Adrenal gland (tissue), 12 donors: ENCODE measurements around the gene AVL9. TPM values are rescaled to one million over a fixed set of nuclear protein-coding genes. Genes with fewer than 3 reads are reported as not detected.

Experiments
- DNase-seq, 7 donors: peaks; one replicate each; pipeline ENCODE4 v3.0.0-alpha.2; 2019 to 2020
- H3K27ac ChIP-seq, 5 donors: fragments of 200-600 bp; sonication (generic) in 4 of 5; 1 replicate in 3 of 5; 2 replicates in 2 of 5; pipeline versions ENCODE4 v1.5.1 to v1.8.0; 2016 to 2020; ENCODE audit warnings: mild to moderate bottlenecking in 1 of 5
- H3K27me3 ChIP-seq: fragments of 200-600 bp; 2 replicates; pipeline ENCODE4 v1.8.0; 2021
- H3K36me3 ChIP-seq, 2 donors: fragments of 200-600 bp; replicated peaks in 1 of 2; 1 replicate in 1 of 2; 2 replicates in 1 of 2; pipeline versions ENCODE4 v1.5.1 to v1.8.0; 2018 to 2022
- H3K4me1 ChIP-seq, 2 donors: fragments of 200-600 bp; replicated peaks in 1 of 2; 1 replicate in 1 of 2; 2 replicates in 1 of 2; pipeline versions ENCODE4 v1.5.1 to v1.8.0; 2018 to 2021
- H3K4me3 ChIP-seq, 4 donors: fragments of 200-600 bp; sonication (generic) in 3 of 4; one replicate each; pipeline ENCODE4 v1.5.1; 2016 to 2018
- H3K9me3 ChIP-seq, 3 donors: fragments of 200-600 bp; sonication (generic) in 1 of 3; replicated peaks in 1 of 3; 1 replicate in 2 of 3; 2 replicates in 1 of 3; pipeline versions ENCODE4 v1.5.1 to v1.8.0; 2016 to 2021
- POLR2A ChIP-seq, 2 donors: fragments of 450-650 bp; IDR thresholded peaks; one replicate each; pipeline ENCODE4 v1.6.1; 2017; ENCODE audit warnings: antibody characterized with exemption in 2 of 2, mild to moderate bottlenecking in 2 of 2, moderate library complexity in 1 of 2
- WGBS, 4 donors: extraction: QIAGEN DNeasy Blood & Tissue Kit in 2 of 4; methylation state at CpG; one replicate each; pipeline versions ENCODE4 v1.1.5 to v1.1.7; 2013 to 2017; 5-methylcytosine and 5-hydroxymethylcytosine counted together
- intact Hi-C, 2 donors: fragments of 100-400 bp; cut with DNase I; formaldehyde crosslinking; loops; one replicate each; pipeline versions ENCODE4 v1.14.1 to v1.15.0; 2022 to 2023
- polyA plus RNA-seq, 3 donors: library from polyadenylated mRNA; stranded (reverse); fragments of 200-250 nt in 2 of 3; fragments of 350-450 nt in 1 of 3; fragmentation: Illumina TruSeq in 1 of 3; extraction: RNeasy Lipid Tissue Mini Kit (QIAGEN cat#74804) in 1 of 3; gene quantifications; one replicate each; pipeline ENCODE4 v1.2.3, GENCODE V29; 2013 to 2014
- total RNA-seq, 9 donors: library from RNA; depleted of rRNA in 4 of 9; stranded (reverse); fragments of >200 nt in 4 of 9; fragments of 120-200 nt in 1 of 9; fragmentation: NEBNext Ultra II Directional in 1 of 9; extraction: Animal tissue kit (Norgen Biotek cat#: 25700) in 1 of 9; gene quantifications; one replicate each; pipeline versions ENCODE4 v1.1.0 to v1.2.4, GENCODE V29; 2013 to 2023
- TF ChIP-seq, protein P1 (sequence below), 6 experiments: fragments of 450-650 bp in 4 of 6; fragments of 200-600 bp in 2 of 6; sonication (generic) in 1 of 6; IDR thresholded peaks; 1 replicate in 5 of 6; 2 replicates in 1 of 6; pipeline versions ENCODE4 v1.5.1 to v1.8.0; 2016 to 2021; ENCODE audit warnings: antibody characterized with exemption in 6 of 6, mild to moderate bottlenecking in 2 of 6, moderate library complexity in 1 of 6
- donor health status: healthy with polysubstance abuse.
- donor health status: Bipolar disorder and iron deficiency.
- donor health status: DM: yes; HTN: yes; CAD: no.
- donor health status: DM: no; HTN: no; CAD: no.
- donor health status: DM: no; HTN: no; CAD: no.
- donor health status: DM: yes; HTN: yes; CAD: no.

AVL9 gene
- total and polyA plus RNA-seq, 12 donors, result 8.6 to 53.9 (median 22.7) TPM

DNA sequence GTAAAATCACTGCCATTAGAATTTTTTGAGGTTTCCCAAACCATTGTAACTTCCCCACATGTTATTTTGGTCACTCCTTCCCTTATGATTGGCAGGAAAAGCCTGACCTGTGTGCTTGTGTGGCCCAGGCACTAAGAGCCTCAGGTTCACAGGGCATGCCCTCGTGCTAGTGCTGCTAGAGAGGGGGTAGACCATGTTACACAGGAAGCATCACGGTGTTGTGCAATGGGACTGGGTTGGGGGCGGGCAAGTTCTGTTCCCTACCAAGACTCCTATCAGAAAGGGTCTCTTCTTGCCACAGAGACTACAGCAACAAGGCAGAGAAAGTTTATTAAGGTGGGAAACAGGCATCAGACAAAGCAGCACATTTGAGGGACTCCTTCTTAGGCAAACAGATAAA lies 37.3 kb upstream of the AVL9 start:
- intact Hi-C loops, result no loop called here
- TF ChIP-seq, protein P1, sequence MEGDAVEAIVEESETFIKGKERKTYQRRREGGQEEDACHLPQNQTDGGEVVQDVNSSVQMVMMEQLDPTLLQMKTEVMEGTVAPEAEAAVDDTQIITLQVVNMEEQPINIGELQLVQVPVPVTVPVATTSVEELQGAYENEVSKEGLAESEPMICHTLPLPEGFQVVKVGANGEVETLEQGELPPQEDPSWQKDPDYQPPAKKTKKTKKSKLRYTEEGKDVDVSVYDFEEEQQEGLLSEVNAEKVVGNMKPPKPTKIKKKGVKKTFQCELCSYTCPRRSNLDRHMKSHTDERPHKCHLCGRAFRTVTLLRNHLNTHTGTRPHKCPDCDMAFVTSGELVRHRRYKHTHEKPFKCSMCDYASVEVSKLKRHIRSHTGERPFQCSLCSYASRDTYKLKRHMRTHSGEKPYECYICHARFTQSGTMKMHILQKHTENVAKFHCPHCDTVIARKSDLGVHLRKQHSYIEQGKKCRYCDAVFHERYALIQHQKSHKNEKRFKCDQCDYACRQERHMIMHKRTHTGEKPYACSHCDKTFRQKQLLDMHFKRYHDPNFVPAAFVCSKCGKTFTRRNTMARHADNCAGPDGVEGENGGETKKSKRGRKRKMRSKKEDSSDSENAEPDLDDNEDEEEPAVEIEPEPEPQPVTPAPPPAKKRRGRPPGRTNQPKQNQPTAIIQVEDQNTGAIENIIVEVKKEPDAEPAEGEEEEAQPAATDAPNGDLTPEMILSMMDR (IDR thresholded peaks at IDR 0.05), result no peak
- TF ChIP-seq POLR2A (IDR thresholded peaks at IDR 0.05), result no peak
- WGBS, 4 donors, result 46 to 77% (median 61%) methylated on average over 3 of the region's 3 CpGs
- no peak for DNase-seq
- Histone ChIP-seq H3K9me3 (no peaks in the 10 kb centered on the region), H3K27me3 (no peaks in the 10 kb centered on the region), H3K36me3 (no peaks in the 10 kb centered on the region), H3K4me1 (no peaks in the 10 kb centered on the region), H3K27ac (no peak overlapping the region), H3K4me3 (no peak overlapping the region)

DNA sequence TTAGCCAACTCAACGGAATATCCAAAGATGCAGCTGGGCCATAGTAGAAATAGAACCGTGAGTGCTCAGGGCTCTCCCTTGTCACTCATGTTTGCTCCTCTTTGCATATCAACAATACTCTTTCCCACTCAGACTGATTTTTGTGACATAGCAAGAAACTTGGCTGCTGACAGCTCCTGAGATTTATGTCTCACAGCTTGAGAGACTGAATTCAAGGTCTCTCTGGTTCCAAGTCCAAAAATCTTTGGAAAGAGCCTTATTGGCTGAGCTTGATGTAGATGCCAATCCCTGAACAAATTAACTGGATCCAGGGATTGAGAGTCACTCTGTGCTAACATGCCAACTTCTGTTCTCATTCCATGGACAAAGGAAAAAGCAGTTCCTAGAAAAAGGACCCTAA lies 35.5 kb upstream of the AVL9 start:
- TF ChIP-seq, protein P1 (IDR thresholded peaks at IDR 0.05), result no peak
- no peak for TF ChIP-seq POLR2A (IDR thresholded peaks at IDR 0.05)
- 42 to 88% (median 63%) methylated on average over 2 of the region's 2 CpGs for WGBS, 4 donors
- Histone ChIP-seq H3K9me3 (no peaks in the 10 kb centered on the region), H3K4me1 (no peaks in the 10 kb centered on the region), H3K27ac (no peak overlapping the region), H3K27me3 (no peaks in the 10 kb centered on the region), H3K4me3 (no peak overlapping the region), H3K36me3 (no peaks in the 10 kb centered on the region)
- intact Hi-C loops, result no loop called here
- no peak for DNase-seq

DNA sequence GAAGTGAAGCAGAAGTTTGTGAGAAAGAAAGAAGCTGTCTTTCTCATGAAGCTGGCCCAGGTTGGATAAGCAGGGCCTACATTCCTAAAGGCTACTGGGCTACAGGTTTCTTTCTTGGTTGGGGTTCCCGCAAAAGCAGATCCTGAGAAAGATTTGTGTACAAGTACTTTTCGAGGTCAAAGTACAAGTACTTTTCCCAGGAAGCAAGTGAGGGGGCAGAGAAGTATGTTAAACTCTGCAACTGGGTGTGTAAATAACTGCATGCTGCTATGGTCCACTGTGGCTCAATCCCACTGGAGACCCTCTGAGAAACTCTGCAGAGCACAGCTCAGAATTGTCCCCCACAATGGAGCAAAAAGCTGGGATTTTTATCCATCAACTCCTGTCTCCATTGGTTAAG lies 33.8 kb upstream of the AVL9 start:
- no peak overlapping the region for H3K4me3 ChIP-seq
- H3K36me3 ChIP-seq, result no peaks in the 10 kb centered on the region
- no peaks in the 10 kb centered on the region for H3K27me3 ChIP-seq
- TF ChIP-seq, protein P1 (IDR thresholded peaks at IDR 0.05), result no peak
- no peak for TF ChIP-seq POLR2A (IDR thresholded peaks at IDR 0.05)
- no peaks in the 10 kb centered on the region for H3K4me1 ChIP-seq
- H3K27ac ChIP-seq, result no peak overlapping the region
- intact Hi-C loops, result no loop called here
- no peaks in the 10 kb centered on the region for H3K9me3 ChIP-seq
- 78 to 94% (median 87%) methylated on average over 2 of the region's 2 CpGs for WGBS, 4 donors
- DNase-seq, result no peak

DNA sequence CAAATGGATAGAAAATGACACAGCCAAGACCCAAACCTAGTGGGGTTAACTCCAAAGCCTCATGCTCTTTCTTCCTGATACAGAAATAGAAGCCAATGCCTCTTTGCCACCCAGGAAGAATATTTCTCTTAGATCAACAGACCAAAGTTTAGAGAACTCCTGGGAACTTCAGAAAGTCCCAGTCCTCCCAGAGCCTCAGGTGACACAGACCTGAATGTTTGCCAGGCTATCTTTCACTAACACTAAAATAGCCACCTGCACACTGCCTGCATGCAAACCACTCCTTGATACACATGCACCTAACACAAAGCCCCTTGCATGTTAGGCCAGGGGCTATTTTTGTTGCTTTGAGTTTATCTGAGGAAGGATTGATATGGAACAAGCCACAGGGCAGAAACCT lies 32.8 kb upstream of the AVL9 start:
- no peak for DNase-seq
- TF ChIP-seq, protein P1 (IDR thresholded peaks at IDR 0.05), result no peak
- no peak for TF ChIP-seq POLR2A (IDR thresholded peaks at IDR 0.05)
- Histone ChIP-seq H3K9me3 (no peaks in the 10 kb centered on the region), H3K27me3 (no peaks in the 10 kb centered on the region), H3K27ac (no peak overlapping the region), H3K4me3 (no peak overlapping the region), H3K36me3 (no peaks in the 10 kb centered on the region), H3K4me1 (no peaks in the 10 kb centered on the region)
- intact Hi-C loops, result no loop called here
